ENCODE results near the gene ANTXR1. TPM values are rescaled to one million over a fixed set of nuclear protein-coding genes. Genes with fewer than 3 reads are reported as not detected.

Gene ANTXR1
- total RNA-seq, 1 experiment from 2014 or later: 0.27 TPM

GRCh38 chr2:68992933-68993332, 20.0 kb upstream of the ANTXR1 start:
- Histone ChIP-seq H3K4me1 (no peaks in the 10 kb centered on the region), H3K9me3 (no peaks in the 10 kb centered on the region), H3K36me3 (ENCODE audit: control insufficient read depth, insufficient read depth, low read length) (no peaks in the 10 kb centered on the region), H3K27me3 (replicated peaks; ENCODE audit: control insufficient read depth, insufficient read depth, low read length) (no peaks in the 10 kb centered on the region), H3K4me3 (ENCODE audit: low read depth, low read length) (no peak overlapping the region)
- H3K27ac Mint-ChIP-seq (ENCODE audit: unreplicated experiment): no peak overlapping the region
- H3K27me3 Mint-ChIP-seq (ENCODE audit: insufficient read depth, unreplicated experiment): peaks cover 15% of the 10 kb centered on the region
- no peaks in the 10 kb centered on the region for H3K4me1 Mint-ChIP-seq (ENCODE audit: low read depth, unreplicated experiment)
- intact Hi-C loops (cut with micrococcal nuclease; ENCODE audit: unreplicated experiment): no loop called here
- H3K9me3 Mint-ChIP-seq (ENCODE audit: unreplicated experiment): no peaks in the 10 kb centered on the region
- ChIA-PET POLR2A (no interaction called here), CTCF (interaction anchor here (0.7 kb wide), 1 partner anchor 468 kb away, joined by 4 read pairs; no protein-coding TSS in a partner anchor)
- no peak for TF ChIP-seq CTCF (IDR thresholded peaks at IDR 0.05; ENCODE audit: insufficient read depth in 1 of 2, low read depth in 1 of 2, low read length in 1 of 2, severe bottlenecking in 1 of 2, unreplicated experiment in 1 of 2)
- H3K36me3 Mint-ChIP-seq (ENCODE audit: insufficient read depth, unreplicated experiment): no peaks in the 10 kb centered on the region
- BruUV-seq (replicated peaks): no TSS peak
- no peak overlapping the region for H3K4me3 Mint-ChIP-seq (ENCODE audit: unreplicated experiment)
- DNase-seq: no peak

- no peaks in the 10 kb centered on the region for H3K27me3 ChIP-seq (replicated peaks; ENCODE audit: control insufficient read depth, insufficient read depth, low read length)
- H3K4me1 ChIP-seq: no peaks in the 10 kb centered on the region
- CTCF ChIA-PET: interaction anchor here (0.7 kb wide), 1 partner anchor 468 kb away, joined by 4 read pairs; no protein-coding TSS in a partner anchor
- H3K4me3 ChIP-seq (ENCODE audit: low read depth, low read length): no peak overlapping the region
- H3K4me1 Mint-ChIP-seq (ENCODE audit: low read depth, unreplicated experiment): no peaks in the 10 kb centered on the region
- no peak for DNase-seq
- H3K9me3 Mint-ChIP-seq (ENCODE audit: unreplicated experiment): no peaks in the 10 kb centered on the region
- peaks cover 20% of the 10 kb centered on the region for H3K27me3 Mint-ChIP-seq (ENCODE audit: insufficient read depth, unreplicated experiment)
- no peaks in the 10 kb centered on the region for H3K36me3 ChIP-seq (ENCODE audit: control insufficient read depth, insufficient read depth, low read length)
- POLR2A ChIA-PET: no interaction called here
- intact Hi-C loops (cut with micrococcal nuclease; ENCODE audit: unreplicated experiment): no loop called here
- no peak for TF ChIP-seq CTCF (IDR thresholded peaks at IDR 0.05; ENCODE audit: insufficient read depth in 1 of 2, low read depth in 1 of 2, low read length in 1 of 2, severe bottlenecking in 1 of 2, unreplicated experiment in 1 of 2)
- H3K36me3 Mint-ChIP-seq (ENCODE audit: insufficient read depth, unreplicated experiment): no peaks in the 10 kb centered on the region
- no peak overlapping the region for H3K4me3 Mint-ChIP-seq (ENCODE audit: unreplicated experiment)
- H3K27ac Mint-ChIP-seq (ENCODE audit: unreplicated experiment): no peak overlapping the region
- no TSS peak for BruUV-seq (replicated peaks)
- H3K9me3 ChIP-seq: no peaks in the 10 kb centered on the region
Measured at GRCh38 chr2:68993660-68994059, 19.3 kb upstream of the ANTXR1 start.

GRCh38 chr2:68994864-68995263, 18.1 kb upstream of the ANTXR1 start:
- ChIA-PET POLR2A (no interaction called here), CTCF (no interaction called here)
- intact Hi-C loops (cut with micrococcal nuclease; ENCODE audit: unreplicated experiment): no loop called here
- no peaks in the 10 kb centered on the region for H3K27me3 ChIP-seq (replicated peaks; ENCODE audit: control insufficient read depth, insufficient read depth, low read length)
- Mint-ChIP-seq H3K36me3 (ENCODE audit: insufficient read depth, unreplicated experiment) (no peaks in the 10 kb centered on the region), H3K27ac (ENCODE audit: unreplicated experiment) (no peak overlapping the region), H3K27me3 (ENCODE audit: insufficient read depth, unreplicated experiment) (peaks cover 20% of the 10 kb centered on the region), H3K4me3 (ENCODE audit: unreplicated experiment) (no peak overlapping the region), H3K4me1 (ENCODE audit: low read depth, unreplicated experiment) (no peaks in the 10 kb centered on the region), H3K9me3 (ENCODE audit: unreplicated experiment) (no peaks in the 10 kb centered on the region)
- H3K36me3 ChIP-seq (ENCODE audit: control insufficient read depth, insufficient read depth, low read length): no peaks in the 10 kb centered on the region
- no peaks in the 10 kb centered on the region; the same call in 1 of the 2 replicates for H3K9me3 ChIP-seq
- no peak overlapping the region for H3K4me3 ChIP-seq (ENCODE audit: low read depth, low read length)
- no peak for DNase-seq
- TF ChIP-seq CTCF (IDR thresholded peaks at IDR 0.05; ENCODE audit: insufficient read depth in 1 of 2, low read depth in 1 of 2, low read length in 1 of 2, severe bottlenecking in 1 of 2, unreplicated experiment in 1 of 2): no peak
- H3K4me1 ChIP-seq: no peaks in the 10 kb centered on the region
- no TSS peak for BruUV-seq (replicated peaks)

Data from Caco-2 (cell line).